Breast epithelium (tissue), 4 donors: ENCODE data around the gene SHLD1. TPM values are rescaled to one million over a fixed set of nuclear protein-coding genes. Genes with fewer than 3 reads are reported as not detected.

Experiments used
- DNase-seq, 2 donors: peaks; one replicate each; pipeline ENCODE4 v3.0.0-alpha.2; 2019; ENCODE audit warnings: low spot score in 2 of 2
- H3K27ac ChIP-seq, 2 donors: fragments of 200-600 bp; sonication (generic) in 1 of 2; one replicate each; pipeline ENCODE4 v1.5.1; 2016 to 2019; ENCODE audit warnings: mild to moderate bottlenecking in 1 of 2
- H3K27me3 ChIP-seq, 2 donors: fragments of 200-600 bp; sonication (generic) in 1 of 2; one replicate each; pipeline versions ENCODE4 v1.5.1 to v1.6.0; 2017 to 2019; ENCODE audit warnings: control low read depth in 1 of 2, mild to moderate bottlenecking in 1 of 2
- H3K36me3 ChIP-seq: fragments of 200-600 bp; one replicate; pipeline ENCODE4 v1.5.1; 2019
- H3K4me1 ChIP-seq, 2 donors: fragments of 200-600 bp; sonication (generic); one replicate each; pipeline ENCODE4 v1.5.1; 2016 to 2019; ENCODE audit warnings: control low read depth in 1 of 2
- H3K4me3 ChIP-seq, 3 donors: fragments of 200-600 bp; sonication (generic); 1 replicate in 2 of 3; 2 replicates in 1 of 3; pipeline ENCODE4 v1.5.1; 2016 to 2019; ENCODE audit warnings: mild to moderate bottlenecking in 3 of 3, moderate library complexity in 2 of 3
- H3K9me3 ChIP-seq, 2 donors: fragments of 200-600 bp; sonication (generic) in 1 of 2; one replicate each; pipeline ENCODE4 v1.5.1; 2016 to 2019; ENCODE audit warnings: control low read depth in 1 of 2
- POLR2A ChIP-seq: fragments of 450-650 bp; IDR thresholded peaks from one replicate; pipeline ENCODE4 v1.6.1; 2016; ENCODE audit warnings: antibody characterized with exemption, mild to moderate bottlenecking, moderate library complexity
- POLR2AphosphoS5 ChIP-seq, 3 donors: sonication (generic); formaldehyde crosslinking; IDR thresholded peaks; one replicate each; pipeline ENCODE4 v1.6.1; 2017; ENCODE audit warnings: antibody characterized with exemption in 3 of 3
- intact Hi-C: fragments of 100-400 bp; cut with DNase I; formaldehyde crosslinking; loops from one replicate; pipeline ENCODE4 v1.15.1; 2023; ENCODE audit warnings: low total_unique reads
- total RNA-seq, 3 donors: library from RNA; depleted of rRNA; stranded (reverse); fragments of >200 nt; gene quantifications; one replicate each; pipeline ENCODE4 v1.1.0, GENCODE V29; 2016
- TF ChIP-seq, protein P1 (sequence below), 3 donors: fragments of 450-650 bp; IDR thresholded peaks; one replicate each; pipeline ENCODE4 v1.5.1; 2016 to 2017; ENCODE audit warnings: antibody characterized with exemption in 3 of 3, mild to moderate bottlenecking in 3 of 3, moderate library complexity in 3 of 3

The SHLD1 gene
- total RNA-seq, 3 donors from 2014 or later, result 2.7 to 7.3 (median 6.6) TPM

GRCh38 chr20:5843054-5843592, 92.9 kb downstream of the SHLD1 start:
- Histone ChIP-seq H3K9me3 (no peaks in the 10 kb centered on the region), H3K27me3 (no peaks in the 10 kb centered on the region), H3K36me3 (no peaks in the 10 kb centered on the region), H3K4me1 (no peaks in the 10 kb centered on the region), H3K4me3 (no peak overlapping the region), H3K27ac (no peak overlapping the region)
- TF ChIP-seq POLR2AphosphoS5 (IDR thresholded peaks at IDR 0.05) (no peak), POLR2A (no peak)
- TF ChIP-seq, protein P1, sequence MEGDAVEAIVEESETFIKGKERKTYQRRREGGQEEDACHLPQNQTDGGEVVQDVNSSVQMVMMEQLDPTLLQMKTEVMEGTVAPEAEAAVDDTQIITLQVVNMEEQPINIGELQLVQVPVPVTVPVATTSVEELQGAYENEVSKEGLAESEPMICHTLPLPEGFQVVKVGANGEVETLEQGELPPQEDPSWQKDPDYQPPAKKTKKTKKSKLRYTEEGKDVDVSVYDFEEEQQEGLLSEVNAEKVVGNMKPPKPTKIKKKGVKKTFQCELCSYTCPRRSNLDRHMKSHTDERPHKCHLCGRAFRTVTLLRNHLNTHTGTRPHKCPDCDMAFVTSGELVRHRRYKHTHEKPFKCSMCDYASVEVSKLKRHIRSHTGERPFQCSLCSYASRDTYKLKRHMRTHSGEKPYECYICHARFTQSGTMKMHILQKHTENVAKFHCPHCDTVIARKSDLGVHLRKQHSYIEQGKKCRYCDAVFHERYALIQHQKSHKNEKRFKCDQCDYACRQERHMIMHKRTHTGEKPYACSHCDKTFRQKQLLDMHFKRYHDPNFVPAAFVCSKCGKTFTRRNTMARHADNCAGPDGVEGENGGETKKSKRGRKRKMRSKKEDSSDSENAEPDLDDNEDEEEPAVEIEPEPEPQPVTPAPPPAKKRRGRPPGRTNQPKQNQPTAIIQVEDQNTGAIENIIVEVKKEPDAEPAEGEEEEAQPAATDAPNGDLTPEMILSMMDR (IDR thresholded peaks at IDR 0.05), result no peak
- no peak for DNase-seq
- intact Hi-C loops, result no loop called here

DNA sequence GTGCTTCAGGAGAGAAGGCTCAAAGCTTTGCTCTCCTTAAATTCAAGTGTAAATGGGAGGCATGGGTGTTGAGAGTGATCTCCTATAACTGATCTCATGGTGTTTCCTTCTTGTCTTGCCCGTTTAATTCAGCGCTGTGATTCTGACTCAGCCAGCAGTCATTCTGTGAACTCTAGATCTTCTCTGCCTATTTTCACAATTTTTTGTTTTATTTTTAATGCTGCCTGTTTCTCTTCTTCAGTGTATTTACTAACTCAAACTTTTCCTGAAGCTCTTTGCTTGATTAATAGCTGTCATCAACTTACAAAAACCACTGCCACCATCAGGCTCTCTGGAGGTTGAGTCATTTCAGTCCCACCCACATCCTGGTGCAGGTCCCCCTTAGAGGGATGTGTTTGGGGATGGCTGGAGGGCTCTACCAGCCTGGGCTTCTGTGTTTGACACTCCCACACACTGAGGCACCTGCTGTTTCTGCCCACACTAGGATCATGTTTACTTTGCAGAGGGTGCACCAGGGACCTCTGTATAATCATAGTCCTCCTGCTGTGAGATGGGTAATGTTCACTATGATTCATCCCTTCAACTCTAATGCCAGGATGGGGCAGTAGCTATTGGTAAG, 94.0 kb downstream of the SHLD1 start:
- Histone ChIP-seq H3K4me1 (no peaks in the 10 kb centered on the region), H3K9me3 (no peaks in the 10 kb centered on the region), H3K27ac (no peak overlapping the region), H3K27me3 (no peaks in the 10 kb centered on the region), H3K4me3 (no peak overlapping the region), H3K36me3 (no peaks in the 10 kb centered on the region)
- DNase-seq, result no peak
- intact Hi-C loops, result no loop called here
- TF ChIP-seq POLR2AphosphoS5 (IDR thresholded peaks at IDR 0.05), result no peak
- TF ChIP-seq POLR2A, result no peak
- TF ChIP-seq, protein P1 (IDR thresholded peaks at IDR 0.05), result no peak

- Histone ChIP-seq H3K27me3 (no peaks in the 10 kb centered on the region), H3K4me3 (peak overlapping the region in 2 of 3 donors; percentile 3 to 21), H3K27ac (peak overlapping the region in 1 of 2 donors; percentile 16), H3K36me3 (no peaks in the 10 kb centered on the region), H3K4me1 (no peaks in the 10 kb centered on the region), H3K9me3 (no peaks in the 10 kb centered on the region)
- TF ChIP-seq, protein P1 (IDR thresholded peaks at IDR 0.05), result no peak
- TF ChIP-seq POLR2AphosphoS5 (IDR thresholded peaks at IDR 0.05) (no peak), POLR2A (no peak)
- no peak for DNase-seq
- intact Hi-C loops, result no loop called here
Observed at GRCh38 chr20:5845681-5846615, 95.7 kb downstream of the SHLD1 start.

DNA sequence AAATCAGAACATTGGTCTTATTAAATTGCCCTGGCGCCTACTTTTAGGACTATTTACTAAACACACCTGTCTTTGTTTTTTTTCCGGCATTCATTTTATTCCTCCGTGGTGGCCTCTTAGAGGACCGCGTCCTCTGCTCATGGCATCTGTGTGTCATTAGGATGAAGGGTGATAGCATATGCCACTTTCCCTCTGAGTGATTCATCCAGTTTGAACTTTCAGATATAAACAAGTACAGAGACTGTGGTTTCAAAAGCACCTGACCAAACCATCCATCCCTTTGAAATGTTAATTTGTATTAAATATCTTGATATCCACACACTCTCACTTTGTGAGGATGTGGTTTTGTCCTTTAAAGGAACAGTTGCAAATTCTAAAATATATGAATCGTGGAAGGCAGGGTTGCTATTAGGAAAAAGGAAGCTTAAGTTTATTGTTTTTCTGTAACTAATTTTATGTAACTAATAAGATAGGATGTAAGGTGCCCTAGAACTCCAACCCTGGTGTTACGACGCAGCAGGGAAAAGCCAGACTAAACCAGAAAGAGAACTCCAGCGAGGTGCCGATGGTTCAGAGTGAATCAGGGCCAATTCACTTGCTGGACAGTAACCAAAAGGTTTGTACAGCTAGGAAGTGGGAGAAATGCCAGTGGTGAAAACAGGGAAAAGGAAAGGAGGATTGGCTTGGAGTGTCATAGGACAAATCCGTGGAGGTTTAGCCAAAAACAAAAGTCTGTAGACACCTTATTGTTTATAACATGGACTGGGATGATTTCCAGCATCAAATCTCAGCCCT, 98.7 kb downstream of the SHLD1 start:
- intact Hi-C loops, result no loop called here
- Histone ChIP-seq H3K27me3 (no peaks in the 10 kb centered on the region), H3K4me3 (no peak overlapping the region), H3K27ac (no peak overlapping the region), H3K36me3 (no peaks in the 10 kb centered on the region), H3K9me3 (no peaks in the 10 kb centered on the region), H3K4me1 (no peaks in the 10 kb centered on the region)
- DNase-seq, result no peak
- TF ChIP-seq POLR2AphosphoS5 (IDR thresholded peaks at IDR 0.05) (no peak), POLR2A (no peak)
- TF ChIP-seq, protein P1 (IDR thresholded peaks at IDR 0.05), result no peak
